GM12873 (cell line): ENCODE results near the gene FAM149B1.

Experiments used
- TF ChIP-seq, protein P1 (sequence below): IDR thresholded peaks from 2 replicates; pipeline ENCODE4 v1.5.1; 2012; ENCODE audit warnings: low read depth, mild to moderate bottlenecking, moderate library complexity, low read length, control low read depth; ENCODE audit not compliant: insufficient read depth; ENCODE audit errors: missing control alignments

FAM149B1 gene

DNA sequence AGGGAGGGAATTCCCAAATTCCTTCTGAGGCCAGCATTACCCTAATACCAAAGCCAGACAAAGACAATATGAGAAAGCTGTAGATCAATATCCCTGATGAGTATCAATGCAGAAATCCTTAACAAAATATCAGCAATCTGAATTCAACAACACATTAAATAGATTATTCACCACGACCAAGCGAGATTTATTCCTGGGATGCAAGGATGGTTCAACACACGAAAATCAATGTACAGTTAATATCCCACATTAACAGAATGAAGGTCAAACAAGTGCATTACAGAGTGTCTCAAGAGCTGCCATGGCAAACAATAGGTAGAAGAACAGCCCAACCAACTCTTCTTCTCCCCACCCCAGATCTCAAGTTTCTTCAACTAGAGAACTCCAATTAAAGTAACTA lies 6.3 kb upstream of the FAM149B1 start:
- TF ChIP-seq, protein P1, sequence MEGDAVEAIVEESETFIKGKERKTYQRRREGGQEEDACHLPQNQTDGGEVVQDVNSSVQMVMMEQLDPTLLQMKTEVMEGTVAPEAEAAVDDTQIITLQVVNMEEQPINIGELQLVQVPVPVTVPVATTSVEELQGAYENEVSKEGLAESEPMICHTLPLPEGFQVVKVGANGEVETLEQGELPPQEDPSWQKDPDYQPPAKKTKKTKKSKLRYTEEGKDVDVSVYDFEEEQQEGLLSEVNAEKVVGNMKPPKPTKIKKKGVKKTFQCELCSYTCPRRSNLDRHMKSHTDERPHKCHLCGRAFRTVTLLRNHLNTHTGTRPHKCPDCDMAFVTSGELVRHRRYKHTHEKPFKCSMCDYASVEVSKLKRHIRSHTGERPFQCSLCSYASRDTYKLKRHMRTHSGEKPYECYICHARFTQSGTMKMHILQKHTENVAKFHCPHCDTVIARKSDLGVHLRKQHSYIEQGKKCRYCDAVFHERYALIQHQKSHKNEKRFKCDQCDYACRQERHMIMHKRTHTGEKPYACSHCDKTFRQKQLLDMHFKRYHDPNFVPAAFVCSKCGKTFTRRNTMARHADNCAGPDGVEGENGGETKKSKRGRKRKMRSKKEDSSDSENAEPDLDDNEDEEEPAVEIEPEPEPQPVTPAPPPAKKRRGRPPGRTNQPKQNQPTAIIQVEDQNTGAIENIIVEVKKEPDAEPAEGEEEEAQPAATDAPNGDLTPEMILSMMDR, result no peak

DNA sequence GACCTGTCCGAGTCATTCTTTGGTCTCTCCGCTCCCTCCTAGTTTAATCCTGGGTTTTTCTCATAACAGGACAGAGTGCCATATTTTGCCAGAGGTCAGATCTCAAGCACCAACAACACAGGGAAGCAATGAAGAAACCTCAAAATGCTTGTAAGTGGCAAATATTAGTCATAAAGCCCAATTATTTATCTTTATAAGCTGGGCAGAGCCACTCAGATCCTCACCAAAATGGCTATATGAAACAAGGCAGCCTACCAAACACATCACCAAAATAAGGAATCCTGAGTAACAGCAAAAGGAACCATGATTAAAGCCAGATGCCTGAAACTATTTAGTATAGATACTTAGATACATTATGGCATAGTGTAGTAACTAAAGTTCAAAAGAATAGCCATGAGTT lies 4.8 kb upstream of the FAM149B1 start:
- TF ChIP-seq, protein P1, result no peak

DNA sequence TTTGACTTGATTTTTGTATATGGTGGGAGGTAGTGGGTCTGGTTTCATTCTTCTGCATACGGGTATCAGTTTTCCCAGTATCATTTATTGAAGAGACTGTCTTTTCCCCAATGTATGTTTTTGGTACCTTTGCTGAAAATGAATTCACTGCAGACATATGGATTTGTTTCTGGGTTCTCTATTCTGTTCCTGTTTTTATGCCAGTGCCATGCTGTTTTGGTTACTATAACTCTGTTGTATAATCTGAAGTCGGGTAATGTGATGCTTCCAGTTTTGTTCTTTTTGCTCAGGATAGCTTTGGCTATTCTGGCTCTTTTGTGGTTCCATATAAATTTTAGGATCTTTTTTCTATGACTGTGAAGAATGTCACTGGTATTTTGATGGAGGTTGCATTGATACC lies 947 bp upstream of the FAM149B1 start:
- TF ChIP-seq, protein P1, result no peak

DNA sequence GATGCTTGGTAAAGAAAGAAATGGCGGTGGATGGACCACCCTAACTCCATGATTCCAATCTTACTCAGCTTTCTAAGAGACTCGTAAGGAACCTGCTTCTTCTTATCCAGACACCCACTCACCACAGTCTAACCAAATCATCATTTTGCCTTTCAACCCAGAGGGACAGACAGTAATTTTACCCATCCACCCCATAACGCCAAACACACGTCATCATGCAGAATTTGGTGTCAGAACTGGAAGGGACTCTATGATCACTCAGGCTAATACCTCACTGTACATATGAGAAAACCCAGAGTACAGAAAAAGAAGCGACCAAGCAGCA lies 499 bp upstream of the FAM149B1 start:
- TF ChIP-seq, protein P1, result no peak

- TF ChIP-seq, protein P1, result no peak
Observed at GRCh38 chr10:73168465-73168803, 515 bp downstream of the FAM149B1 start.

GRCh38 chr10:73169320-73169719 lies 1.4 kb downstream of the FAM149B1 start:
- TF ChIP-seq, protein P1, result no peak

DNA sequence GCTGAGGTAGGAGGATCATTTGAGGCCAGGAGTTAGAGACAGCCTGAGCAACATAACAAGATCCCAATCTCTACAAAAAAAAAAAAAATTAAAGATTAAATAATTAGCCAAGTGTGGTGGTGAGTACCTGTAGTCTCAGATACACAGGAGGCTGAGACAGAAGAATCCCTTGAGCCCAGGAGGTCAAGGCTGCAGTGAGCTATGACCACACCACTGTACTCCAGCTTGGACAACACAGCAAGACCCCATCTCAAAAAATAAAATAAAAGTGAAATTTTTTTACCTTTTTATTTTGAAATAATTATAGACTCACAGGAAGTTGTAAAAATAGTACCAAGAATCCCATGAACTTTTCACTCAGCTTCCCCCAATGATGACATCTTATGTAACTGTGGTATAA lies 4.9 kb downstream of the FAM149B1 start:
- TF ChIP-seq, protein P1, result no peak
